GM18907 (cell line): ENCODE data around the gene NR3C2.
"Not testable (repeated sequence)": the region's sequence is repeated elsewhere in the genome, so short reads cannot be mapped to it uniquely, and the experiment has no call there.

Experiments used
- ATAC-seq: cut with Tn5 transposase; IDR thresholded peaks from one replicate; pipeline ENCODE4 v1.9.1; 2021; ENCODE audit warnings: mild to moderate bottlenecking, moderate library complexity; ENCODE audit not compliant: unreplicated experiment

Gene NR3C2

GRCh38 chr4:148224476-148224875 lies 217.7 kb downstream of the NR3C2 start:
- ATAC-seq = no peak

- no peak for ATAC-seq
Measured at GRCh38 chr4:148222991-148223660, 219.1 kb downstream of the NR3C2 start.

GRCh38 chr4:148216866-148217814 lies 225.1 kb downstream of the NR3C2 start:
- peak; percentile 96 for ATAC-seq

GRCh38 chr4:148216321-148216720 lies 225.9 kb downstream of the NR3C2 start:
- peak; percentile 1 for ATAC-seq

- ATAC-seq = no peak
Measured at GRCh38 chr4:148215202-148215601, 227.0 kb downstream of the NR3C2 start.

- no peak for ATAC-seq
Measured at GRCh38 chr4:148214529-148215166, 227.6 kb downstream of the NR3C2 start.

GRCh38 chr4:148211533-148211932 lies 230.7 kb downstream of the NR3C2 start:
- no peak for ATAC-seq

GRCh38 chr4:148210661-148211060 lies 231.6 kb downstream of the NR3C2 start:
- ATAC-seq = peak; percentile 58

GRCh38 chr4:148207068-148207467 lies 235.1 kb downstream of the NR3C2 start:
- ATAC-seq = no peak

GRCh38 chr4:148205476-148205875 lies 236.7 kb downstream of the NR3C2 start:
- no peak for ATAC-seq

- ATAC-seq = no peak
Measured at GRCh38 chr4:148204892-148205291, 237.3 kb downstream of the NR3C2 start.

- ATAC-seq = no peak
Measured at GRCh38 chr4:148204171-148204570, 238.0 kb downstream of the NR3C2 start.

GRCh38 chr4:148203056-148203898 lies 238.9 kb downstream of the NR3C2 start:
- no peak for ATAC-seq

GRCh38 chr4:148200960-148201359 lies 241.3 kb downstream of the NR3C2 start:
- no peak for ATAC-seq

- ATAC-seq = no peak
Measured at GRCh38 chr4:148196164-148196563, 246.1 kb downstream of the NR3C2 start.

GRCh38 chr4:148192526-148192925 lies 249.7 kb downstream of the NR3C2 start:
- no peak for ATAC-seq

- ATAC-seq = not testable (repeated sequence)
Measured at GRCh38 chr4:148187454-148188222, 254.6 kb downstream of the NR3C2 start.

GRCh38 chr4:148184922-148185321 lies 257.3 kb downstream of the NR3C2 start:
- ATAC-seq = no peak

- no peak for ATAC-seq
Measured at GRCh38 chr4:148182230-148182911, 259.8 kb downstream of the NR3C2 start.
